Fibroblast of gingiva (primary cell): ENCODE data around the gene HSD17B8.
A peak's percentile ranks its signal among the peaks of the same experiment; 100 is the strongest.

Source experiments
- DNase-seq: peaks from one replicate; pipeline ENCODE4 v3.0.0-alpha.2; 2011; ENCODE audit warnings: low read depth

HSD17B8 gene

DNA sequence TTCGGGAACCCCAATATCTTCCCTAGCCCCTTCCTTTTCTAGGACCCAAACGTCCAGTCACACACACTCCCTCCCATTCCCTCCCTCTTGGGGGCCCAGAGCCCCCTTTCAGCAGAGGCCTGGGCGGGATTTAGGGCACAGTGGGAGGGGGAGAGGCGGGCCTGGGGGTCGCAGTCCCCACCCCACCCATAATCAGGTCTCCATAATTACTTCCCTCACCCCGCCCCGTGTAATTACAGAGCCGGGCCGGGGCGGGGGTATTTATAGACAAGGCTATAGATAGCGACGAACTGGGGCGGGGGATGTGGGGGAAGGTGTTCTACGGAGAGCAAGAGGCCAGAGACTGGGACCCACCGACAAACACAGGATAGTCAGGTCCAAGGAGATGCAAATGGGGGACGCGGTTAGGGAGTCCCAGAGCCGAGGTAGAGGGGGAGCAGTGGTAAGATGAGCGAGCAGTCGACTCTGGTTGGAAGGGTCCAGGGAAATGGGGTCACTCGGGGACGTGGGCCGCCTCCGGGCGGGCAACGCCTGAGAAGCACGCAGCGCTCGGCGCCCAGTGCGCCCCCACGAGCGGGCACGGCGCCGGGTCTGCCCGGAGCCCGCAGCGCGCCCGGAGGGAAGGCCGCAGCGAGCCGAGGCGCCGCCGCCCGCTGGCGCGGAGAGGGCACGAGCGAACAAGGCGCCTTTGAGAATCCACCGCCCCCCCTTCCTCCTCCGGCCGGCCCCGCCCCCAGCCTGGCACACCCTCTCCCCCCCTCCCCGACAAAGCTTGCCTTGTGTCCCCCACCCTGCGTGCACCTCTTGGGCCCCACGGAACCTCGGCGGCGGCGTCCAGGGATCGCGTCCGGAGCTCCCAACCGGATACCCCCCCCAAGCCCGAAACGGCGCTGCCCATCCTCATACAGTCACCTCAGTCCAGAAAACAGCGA, 11.5 kb upstream of the HSD17B8 start:
- DNase-seq: no peak

DNA sequence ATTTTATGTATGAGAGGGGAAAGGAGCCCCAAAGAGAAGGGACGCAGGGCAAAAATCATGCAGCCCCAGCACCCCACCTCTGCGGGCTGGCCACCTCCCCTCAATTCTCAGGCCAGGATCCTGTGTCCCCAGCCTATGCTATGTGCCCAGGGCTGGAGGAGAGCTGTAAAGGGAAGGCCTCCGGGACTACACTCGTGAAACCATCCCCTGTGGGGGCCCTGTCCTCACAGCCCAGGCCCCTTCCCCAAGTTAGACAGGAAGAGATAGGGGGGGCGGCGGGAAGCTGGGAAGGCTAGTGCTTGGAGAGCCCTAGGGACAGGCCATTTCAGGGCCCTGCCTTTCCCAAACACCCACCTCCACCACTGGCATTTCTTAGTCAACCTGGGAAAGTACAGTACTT, 10.8 kb upstream of the HSD17B8 start:
- DNase-seq: no peak

DNA sequence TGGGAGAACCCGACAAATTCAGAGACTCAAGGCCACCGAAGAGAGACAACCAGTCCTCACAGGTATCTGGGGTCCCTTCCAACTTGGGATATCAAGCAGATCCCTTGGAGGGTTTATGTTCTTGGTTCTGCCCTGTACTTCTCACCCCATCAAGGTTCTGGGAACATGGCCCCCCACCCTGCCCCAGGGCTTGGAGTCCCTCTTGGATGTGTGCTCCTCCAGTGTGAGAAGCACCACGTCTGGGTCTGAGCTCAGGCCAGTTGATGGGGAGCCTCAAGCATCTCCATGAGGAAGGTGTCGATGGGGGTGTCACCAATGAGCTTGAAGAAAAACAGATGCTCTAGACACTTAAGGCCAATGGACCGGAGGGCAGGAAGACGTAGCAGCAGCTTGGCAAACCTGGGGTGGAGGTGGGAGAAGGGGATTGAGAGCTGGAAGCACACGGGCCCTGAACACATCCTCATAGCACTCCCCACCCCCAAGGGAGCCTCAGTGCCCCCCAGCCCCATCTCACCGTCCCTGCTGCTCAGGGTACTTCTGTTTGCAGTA, 9.9 kb upstream of the HSD17B8 start:
- DNase-seq: no peak

DNA sequence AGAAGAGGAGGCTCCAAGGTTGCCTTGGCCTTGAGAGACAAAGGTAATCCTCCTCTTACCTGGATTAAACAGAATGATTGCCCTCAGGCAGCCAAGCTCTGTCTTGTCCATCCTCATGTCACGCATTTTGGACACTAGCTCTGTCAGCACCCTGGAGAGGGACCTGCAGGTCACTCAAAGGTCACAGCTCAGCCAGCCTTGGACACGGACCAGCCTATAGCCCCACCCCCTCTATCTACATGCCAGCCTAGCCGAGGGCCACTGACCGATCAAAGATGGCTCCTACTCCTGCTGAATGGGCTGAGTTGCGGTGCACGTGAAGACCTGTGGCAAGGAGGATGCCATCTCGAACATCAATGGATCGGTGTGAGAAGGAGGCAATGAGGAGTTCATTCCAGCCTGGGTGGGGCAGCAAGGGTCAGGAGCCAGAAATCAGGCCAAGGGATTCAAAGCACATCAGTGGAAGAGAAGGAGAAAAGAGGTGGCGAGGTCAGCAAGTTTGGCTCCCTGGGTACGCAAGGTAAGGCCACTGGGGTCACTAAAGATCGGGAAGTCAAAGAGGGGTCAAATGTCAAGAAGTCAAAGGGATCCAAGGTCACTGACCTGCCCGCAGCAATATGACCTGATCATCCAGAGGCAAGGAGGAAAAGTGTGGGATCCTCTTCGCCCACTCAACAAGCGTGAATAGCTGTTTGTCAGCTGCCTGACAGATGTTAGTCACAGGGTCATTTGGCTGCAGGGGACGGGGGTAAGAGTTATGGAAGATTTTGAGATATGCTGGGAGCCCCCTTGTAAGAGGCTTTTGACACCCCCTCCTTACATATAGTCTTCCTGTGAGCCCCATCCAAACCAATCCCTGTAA, 8.9 kb upstream of the HSD17B8 start:
- DNase-seq: no peak

DNA sequence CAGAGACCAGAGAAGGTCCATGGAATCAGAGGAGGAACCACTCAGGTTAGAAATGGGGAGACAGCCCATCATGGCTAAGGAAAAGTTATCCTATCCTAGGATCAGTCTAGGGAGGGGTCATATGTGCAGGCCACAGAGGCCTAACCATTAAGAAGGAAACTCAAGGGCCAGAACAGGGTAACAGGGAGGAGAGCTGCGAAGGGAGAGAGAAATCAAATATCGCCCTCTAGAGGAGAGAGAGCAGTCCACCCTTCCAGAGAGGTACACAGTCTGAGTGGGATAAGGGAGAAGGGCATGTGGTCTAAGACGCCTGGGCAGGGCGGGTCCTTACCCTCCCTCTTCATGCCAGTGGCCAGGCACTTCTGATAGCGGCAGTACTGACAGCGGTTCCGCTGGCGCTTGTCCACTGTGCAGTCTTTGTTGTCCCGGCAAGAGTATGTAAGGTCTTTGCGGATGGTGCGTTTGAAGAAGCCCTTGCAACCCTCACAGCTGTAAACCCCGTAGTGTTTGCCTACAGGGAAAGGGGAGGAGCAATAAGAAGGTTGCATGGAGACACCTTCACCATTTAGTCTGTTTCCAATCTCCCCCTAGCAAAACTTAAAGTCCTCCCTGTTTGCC, 6.9 kb upstream of the HSD17B8 start:
- peak; percentile 54 for DNase-seq

DNA sequence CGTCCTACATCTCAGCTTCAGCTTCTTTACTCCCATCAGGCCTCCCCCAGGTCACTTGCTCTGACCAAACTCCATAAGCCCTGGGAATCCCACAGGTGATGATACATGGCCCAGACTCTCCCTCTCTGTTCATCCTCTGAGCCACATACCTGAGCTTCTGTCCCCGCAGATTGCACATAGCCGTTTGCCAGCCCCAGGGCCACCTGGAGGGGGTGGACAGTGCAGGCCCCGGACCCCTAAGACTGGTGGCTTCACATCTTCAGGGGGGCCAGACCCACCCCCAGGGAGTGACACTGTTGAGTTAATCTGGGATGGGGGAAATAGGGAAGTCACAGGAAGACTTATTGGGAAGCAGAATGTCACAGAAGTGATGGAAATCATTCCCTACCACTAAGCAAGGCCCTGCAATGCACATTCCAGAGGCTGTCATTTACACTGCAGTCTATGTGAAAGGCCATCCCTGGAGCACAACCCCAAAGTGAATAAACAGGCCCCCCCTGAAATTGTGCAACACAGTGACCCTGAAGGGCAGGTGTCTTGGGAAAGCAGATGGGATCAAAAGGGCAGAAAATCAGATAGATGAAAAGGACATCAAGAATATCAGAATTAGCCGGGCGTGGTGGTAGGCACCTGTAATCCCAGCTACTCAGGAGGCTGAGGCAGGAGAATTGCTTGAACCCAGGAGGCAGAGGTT, 6.1 kb upstream of the HSD17B8 start:
- no peak for DNase-seq

DNA sequence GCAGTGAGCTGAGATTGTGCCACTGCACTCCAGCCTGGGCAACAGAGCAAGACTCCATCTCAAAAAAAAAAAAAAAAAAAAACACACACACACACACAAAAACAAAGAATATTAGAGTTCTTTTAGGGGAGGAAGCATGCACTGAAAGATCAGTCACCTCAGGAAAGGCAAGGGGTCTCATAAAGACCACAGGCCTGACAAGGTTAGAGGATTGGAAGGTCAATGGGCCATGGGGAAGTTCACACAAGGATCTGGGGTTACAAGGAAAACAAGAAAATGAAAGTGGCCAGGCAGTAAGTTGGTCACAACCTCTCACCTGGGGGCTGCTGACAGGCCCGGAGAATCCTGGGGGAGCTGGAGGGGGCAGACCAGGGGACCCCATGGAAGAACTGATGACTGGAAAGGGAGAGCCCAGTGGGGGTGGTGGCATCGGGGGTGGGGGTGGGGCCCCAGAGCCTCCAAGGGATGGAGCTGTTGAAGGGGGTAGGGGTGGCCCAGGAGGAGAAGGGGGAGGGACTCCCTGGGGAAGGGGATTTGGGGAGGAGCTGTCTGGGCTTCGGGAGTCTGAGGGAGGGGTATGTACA, 5.5 kb upstream of the HSD17B8 start:
- DNase-seq: no peak

DNA sequence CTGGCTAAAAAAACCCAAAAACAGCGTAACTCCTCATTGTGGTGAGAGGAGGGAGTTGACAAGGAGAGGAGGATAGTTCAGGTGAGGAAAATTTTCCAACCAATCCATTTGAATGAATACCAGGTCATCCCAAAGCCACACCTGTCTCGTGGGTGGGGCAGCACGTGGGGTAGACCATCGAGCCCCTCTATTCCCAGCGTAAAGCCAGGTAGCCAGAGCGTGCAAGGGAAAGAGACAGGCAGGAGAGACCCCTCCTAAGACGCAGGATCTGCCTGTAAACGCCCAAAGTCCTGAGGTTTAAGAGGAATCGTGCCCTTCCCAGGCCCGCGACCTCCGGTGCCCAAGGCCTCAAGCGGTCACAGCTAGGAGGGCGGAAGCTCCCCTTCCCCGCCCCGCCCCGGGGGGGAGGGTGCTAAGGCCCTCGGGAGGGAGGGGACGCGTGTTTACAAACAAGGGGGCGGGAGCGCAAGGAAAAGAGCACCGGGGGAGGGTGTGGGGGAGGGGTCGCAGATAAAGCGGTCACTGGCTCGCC, 4.7 kb upstream of the HSD17B8 start:
- peak; percentile 76 for DNase-seq

DNA sequence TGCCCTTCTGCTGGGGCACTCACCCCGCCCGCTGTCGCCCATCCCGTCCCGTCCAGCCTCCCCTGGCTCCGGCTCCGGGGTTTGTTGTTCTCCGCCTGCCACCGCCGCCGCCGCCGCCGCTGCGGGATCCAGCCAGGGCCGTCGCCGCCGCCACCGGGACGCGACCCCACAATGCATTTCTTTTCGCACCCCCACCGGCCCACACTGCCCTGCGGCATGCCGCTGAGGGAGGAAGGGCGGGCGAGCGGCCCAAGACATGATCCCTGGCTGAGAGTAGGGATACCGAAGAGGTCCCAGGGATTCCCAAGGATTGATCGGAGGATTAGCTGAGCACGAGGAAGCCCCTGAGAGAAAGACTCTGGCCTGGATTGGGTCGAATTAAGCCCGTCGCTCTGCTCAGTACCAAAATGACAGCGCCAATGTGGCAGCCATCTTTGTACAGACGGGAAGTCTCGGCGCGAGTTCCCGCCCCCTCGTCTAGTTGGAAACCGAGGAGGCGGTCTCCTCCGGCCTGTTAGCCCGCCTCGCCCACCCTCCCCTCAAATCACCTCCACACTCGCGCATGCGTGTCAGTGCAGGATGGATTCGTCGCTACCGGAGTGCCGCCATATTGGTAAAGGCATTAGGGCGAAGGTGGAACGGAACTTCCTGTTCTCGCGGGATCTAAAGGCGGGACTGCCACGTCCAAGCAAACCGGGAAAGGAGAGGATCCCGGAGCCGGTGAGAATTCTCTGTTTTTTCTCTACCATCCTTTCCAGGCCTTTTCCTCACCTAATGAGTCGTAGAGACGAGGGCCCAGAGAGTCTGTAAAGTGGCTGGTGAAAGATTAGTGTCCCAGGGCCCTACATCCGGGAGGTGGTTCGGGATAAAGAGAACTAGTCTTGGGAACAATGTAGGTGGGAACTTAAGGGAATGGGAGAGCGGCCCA, 4.0 kb upstream of the HSD17B8 start, which contains the start of the genes RXRB and SLC39A7:
TSS of gene RXRB (minus strand) at position 447 of the 928 bp plus-strand sequence. CDS start at position 258, 189 bp downstream.
TSS of gene SLC39A7 (plus strand) at position 649 of the 928 bp plus-strand sequence. CDS start 379 bp downstream, outside the sequence.
- DNase-seq: peak; percentile 99

DNA sequence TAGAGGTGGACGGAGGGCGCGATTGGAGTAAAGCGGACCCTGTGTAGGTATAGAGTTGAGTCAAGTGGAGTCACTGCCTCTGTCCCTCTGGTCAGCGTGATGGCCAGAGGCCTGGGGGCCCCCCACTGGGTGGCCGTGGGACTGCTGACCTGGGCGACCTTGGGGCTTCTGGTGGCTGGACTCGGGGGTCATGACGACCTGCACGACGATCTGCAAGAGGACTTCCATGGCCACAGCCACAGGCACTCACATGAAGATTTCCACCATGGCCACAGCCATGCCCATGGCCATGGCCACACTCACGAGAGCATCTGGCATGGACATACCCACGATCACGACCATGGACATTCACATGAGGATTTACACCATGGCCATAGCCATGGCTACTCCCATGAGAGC, 3.3 kb upstream of the HSD17B8 start:
- no peak for DNase-seq

DNA sequence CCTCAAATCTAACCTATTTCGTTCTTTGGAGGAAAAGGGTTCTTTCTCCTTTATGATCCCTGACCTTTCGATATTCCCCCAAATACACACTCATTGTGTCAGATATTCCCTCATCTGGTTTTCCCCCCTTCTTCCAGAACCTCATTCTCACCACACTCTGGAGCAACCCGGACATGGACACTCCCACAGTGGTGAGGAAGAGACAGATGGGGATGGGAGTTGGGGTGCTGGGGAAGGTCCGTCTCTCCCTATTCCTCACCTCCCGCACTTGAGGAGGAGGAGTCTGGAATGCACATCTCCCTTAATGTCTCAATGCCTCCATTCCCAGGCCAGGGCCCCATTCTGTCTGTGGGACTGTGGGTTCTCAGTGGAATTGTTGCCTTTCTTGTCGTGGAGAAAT, 2.5 kb upstream of the HSD17B8 start:
- no peak for DNase-seq

DNA sequence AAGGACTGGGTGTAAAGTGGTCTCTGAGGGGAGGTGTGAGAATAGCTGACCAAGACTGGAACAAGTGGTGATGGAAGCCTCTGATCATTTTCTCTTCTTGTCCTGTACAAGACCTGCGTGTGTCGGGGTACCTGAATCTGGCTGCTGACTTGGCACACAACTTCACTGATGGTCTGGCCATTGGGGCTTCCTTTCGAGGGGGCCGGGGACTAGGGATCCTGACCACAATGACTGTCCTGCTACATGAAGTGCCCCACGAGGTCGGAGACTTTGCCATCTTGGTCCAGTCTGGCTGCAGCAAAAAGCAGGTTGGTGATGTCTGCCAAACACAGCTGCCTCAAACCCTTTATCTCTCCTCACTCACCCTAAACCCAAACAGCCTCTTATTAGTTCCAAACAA, 1.7 kb upstream of the HSD17B8 start:
- DNase-seq: no peak

DNA sequence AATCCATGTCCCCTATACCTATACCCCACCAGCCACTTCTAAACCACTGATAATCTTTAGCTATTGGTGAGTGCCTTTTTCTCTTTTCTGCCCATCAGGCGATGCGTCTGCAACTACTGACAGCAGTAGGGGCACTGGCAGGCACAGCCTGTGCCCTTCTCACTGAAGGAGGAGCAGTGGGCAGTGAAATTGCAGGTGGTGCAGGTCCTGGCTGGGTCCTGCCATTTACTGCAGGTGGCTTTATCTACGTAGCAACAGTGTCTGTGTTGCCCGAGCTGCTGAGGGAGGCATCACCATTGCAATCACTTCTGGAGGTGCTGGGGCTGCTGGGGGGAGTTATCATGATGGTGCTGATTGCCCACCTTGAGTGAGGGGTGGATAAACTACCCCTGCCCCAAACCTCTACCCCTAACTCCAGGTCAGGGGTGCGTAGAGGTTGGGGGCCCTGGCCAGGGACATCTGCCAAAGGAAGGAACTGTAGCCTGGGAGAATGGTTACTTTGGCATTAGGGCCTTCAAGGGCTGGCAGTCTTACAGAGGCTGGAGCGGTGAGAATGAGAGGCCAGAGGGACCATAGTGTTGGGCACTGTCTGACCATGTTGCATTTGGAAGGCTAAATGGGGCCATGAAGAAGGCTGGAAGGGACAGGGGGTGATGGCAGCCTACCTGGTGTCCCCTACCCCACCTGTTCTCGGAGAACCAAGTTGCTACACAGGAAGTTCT, 851 bp upstream of the HSD17B8 start:
- DNase-seq: no peak

DNA sequence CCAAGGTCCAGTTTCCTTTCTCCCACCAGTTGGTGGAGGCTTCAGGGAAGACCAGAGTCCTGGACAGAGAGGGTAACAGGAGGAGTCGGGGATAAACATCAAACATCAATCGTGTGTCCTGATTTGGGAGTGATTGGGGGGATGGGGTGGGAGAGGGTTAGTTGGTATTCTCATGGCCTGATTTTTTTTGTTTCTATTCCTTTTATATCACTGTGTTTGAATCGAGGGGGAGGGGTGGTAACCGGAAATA, 365 bp upstream of the HSD17B8 start:
- no peak for DNase-seq

DNA sequence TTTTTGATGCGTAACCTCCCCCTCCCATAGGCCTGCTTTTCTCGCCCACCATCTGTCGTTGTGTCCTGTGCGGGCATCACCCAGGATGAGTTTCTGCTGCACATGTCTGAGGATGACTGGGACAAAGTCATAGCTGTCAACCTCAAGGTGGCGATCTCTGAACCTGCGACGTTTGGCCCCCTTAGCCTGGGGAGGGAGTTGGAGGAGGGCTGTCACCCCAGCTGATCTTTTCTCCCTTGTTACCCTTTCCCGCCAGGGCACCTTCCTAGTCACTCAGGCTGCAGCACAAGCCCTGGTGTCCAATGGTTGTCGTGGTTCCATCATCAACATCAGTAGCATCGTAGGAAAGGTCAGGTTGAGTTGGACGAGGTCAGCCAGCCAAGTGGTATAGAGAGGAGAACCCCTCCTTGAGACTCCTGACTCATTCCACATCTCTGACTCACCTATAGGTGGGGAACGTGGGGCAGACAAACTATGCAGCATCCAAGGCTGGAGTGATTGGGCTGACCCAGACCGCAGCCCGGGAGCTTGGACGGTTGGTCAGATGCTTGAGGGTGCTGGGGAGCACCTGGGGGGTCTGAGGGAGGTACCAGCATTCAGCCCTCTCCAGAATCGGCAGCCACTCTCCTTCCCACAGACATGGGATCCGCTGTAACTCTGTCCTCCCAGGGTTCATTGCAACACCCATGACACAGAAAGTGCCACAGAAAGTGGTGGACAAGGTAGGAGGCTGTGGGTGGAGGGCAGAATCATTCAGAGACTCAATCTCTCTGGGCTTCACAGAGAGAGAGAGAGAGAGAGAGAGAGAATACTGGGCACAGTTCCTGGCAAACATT, 954 bp downstream of the HSD17B8 start:
- DNase-seq: no peak

DNA sequence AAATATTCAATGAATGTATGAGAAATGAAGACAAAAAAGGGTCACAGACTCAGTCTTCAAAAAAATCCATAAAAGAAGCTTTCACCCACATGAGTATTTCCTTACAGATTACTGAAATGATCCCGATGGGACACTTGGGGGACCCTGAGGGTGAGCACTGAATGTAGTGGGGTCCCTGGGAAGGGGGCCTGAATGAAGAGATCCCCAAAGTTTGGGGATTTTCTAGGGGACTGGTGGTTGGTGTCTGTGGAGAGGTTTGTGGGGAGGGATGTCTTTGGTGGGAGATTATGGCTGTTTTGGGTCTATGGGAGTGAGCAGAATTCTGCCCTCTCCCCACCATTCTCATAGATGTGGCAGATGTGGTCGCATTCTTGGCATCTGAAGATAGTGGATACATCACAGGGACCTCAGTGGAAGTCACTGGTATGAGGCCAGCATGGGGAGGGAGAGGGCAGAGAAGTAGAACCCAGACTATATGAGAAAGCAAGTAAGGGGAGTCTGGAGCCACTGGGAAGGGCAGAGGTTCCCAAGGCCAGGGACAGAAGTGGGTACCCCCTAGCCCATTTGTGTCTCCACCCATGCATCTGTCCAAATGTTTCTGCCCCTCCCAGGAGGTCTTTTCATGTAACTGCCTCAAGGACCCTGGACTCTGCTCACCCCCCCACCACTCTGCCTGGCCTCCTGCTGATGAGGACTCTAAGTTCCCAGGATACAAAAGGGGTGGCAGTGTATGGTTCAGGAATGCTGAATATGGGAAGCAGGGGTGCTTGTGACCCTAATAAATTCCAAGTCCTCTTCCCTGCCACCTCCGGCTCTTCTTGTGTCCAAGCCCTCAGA, 1.8 kb downstream of the HSD17B8 start:
- no peak for DNase-seq

DNA sequence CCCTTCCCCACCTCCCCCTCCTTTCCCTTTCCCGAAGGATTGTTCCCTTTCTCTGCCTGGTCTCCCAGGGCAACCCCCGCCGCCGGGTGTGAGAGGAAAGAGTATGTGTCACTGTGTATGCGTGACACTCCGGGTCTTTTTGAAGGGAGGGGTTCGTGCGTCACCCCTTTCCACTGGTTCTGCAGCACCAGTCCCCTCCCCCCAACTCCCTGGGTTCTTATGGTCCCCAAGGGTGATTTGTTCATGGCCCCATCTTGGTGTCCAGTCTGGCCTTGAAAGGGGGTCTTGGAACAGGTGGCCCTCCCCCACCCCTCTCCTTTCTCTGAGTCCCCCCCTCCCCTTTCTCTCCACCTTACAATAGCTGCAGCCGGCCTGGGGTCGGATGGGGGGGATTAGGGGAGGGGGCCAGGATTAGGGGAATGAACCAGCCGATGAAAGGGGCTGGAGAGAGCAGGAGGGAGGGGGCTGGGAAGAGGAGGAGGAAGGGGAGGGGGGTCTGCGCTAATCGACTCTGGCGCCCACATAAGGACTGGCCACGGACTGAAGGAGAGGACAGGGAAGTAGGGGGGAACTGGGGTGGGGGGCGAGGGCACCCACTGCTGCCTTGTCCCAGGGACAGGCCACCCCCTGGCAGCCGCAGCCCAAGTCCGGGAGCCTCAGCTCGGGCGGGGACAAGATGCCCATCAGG, 2.6 kb downstream of the HSD17B8 start:
- peak; percentile 21 for DNase-seq
